Right renal pelvis (tissue), 4 donors: ENCODE measurements around the gene SPECC1L. TPM values are rescaled to one million over a fixed set of nuclear protein-coding genes. Genes with fewer than 3 reads are reported as not detected.
"Not testable (repeated sequence)": the region's sequence is repeated elsewhere in the genome, so short reads cannot be mapped to it uniquely, and the experiment has no call there.

Source experiments
- DNase-seq, 4 donors: peaks; one replicate each; pipeline ENCODE4 v3.0.0-alpha.2; 2013; ENCODE audit warnings: low read depth in 4 of 4, low spot score in 3 of 4, missing footprints in 1 of 4
- polyA plus RNA-seq, 4 donors: library from polyadenylated mRNA; unstranded; fragments of 120-200 nt; gene quantifications; one replicate each; pipeline ENCODE4 v1.2.1, GENCODE V29; 2013; ENCODE audit not compliant: insufficient read length in 4 of 4

SPECC1L gene
- polyA plus RNA-seq, 4 donors: 45.3 to 56.0 (median 51.1) TPM

- DNase-seq: no peak
Measured at GRCh38 chr22:24247011-24247507, 23.6 kb upstream of the SPECC1L start.

GRCh38 chr22:24247564-24248344, 22.9 kb upstream of the SPECC1L start:
- DNase-seq: peak in 2 of 4 donors; percentile 60 to 65

GRCh38 chr22:24248611-24249010, 22.0 kb upstream of the SPECC1L start:
- not testable (repeated sequence) for DNase-seq

- not testable (repeated sequence) for DNase-seq
Measured at GRCh38 chr22:24249413-24249812, 21.2 kb upstream of the SPECC1L start.

- DNase-seq: not testable (repeated sequence)
Measured at GRCh38 chr22:24251286-24251685, 19.3 kb upstream of the SPECC1L start.

- not testable (repeated sequence) for DNase-seq
Measured at GRCh38 chr22:24253126-24253525, 17.5 kb upstream of the SPECC1L start.

- DNase-seq: not testable (repeated sequence)
Measured at GRCh38 chr22:24256136-24256535, 14.5 kb upstream of the SPECC1L start.

GRCh38 chr22:24256736-24257135, 13.9 kb upstream of the SPECC1L start:
- not testable (repeated sequence) for DNase-seq

- DNase-seq: peak in 1 of 4 donors; percentile 54
Measured at GRCh38 chr22:24259459-24259858, 11.2 kb upstream of the SPECC1L start.

- DNase-seq: not testable (repeated sequence)
Measured at GRCh38 chr22:24262185-24262749, 8.4 kb upstream of the SPECC1L start.

- not testable (repeated sequence) for DNase-seq
Measured at GRCh38 chr22:24263479-24263878, 7.2 kb upstream of the SPECC1L start.

- DNase-seq: not testable (repeated sequence)
Measured at GRCh38 chr22:24264329-24264896, 6.2 kb upstream of the SPECC1L start.

- no peak for DNase-seq
Measured at GRCh38 chr22:24265734-24266133, 4.9 kb upstream of the SPECC1L start.

- not testable (repeated sequence) for DNase-seq
Measured at GRCh38 chr22:24266495-24266894, 4.1 kb upstream of the SPECC1L start.

GRCh38 chr22:24271386-24271854, 789 bp downstream of the SPECC1L start:
- no peak for DNase-seq

GRCh38 chr22:24273031-24273430, 2.4 kb downstream of the SPECC1L start:
- not testable (repeated sequence) for DNase-seq

- DNase-seq: not testable (repeated sequence)
Measured at GRCh38 chr22:24273906-24274305, 3.3 kb downstream of the SPECC1L start.

GRCh38 chr22:24274696-24275405, 4.2 kb downstream of the SPECC1L start:
- DNase-seq: not testable (repeated sequence)

GRCh38 chr22:24280363-24280762, 9.7 kb downstream of the SPECC1L start:
- not testable (repeated sequence) for DNase-seq

- DNase-seq: no peak
Measured at GRCh38 chr22:24282401-24282800, 11.8 kb downstream of the SPECC1L start.

- DNase-seq: no peak
Measured at GRCh38 chr22:24284747-24285203, 14.1 kb downstream of the SPECC1L start.
